Memory B cell (primary cell): ENCODE measurements around the gene CAB39.

Source experiments
- ATAC-seq: fragments of 150-1000 bp; cut with Tn5 transposase; 2 replicates; pipeline ENCODE4 v1.10.0; 2021; ENCODE audit warnings: low read depth, mild to moderate bottlenecking, moderate library complexity
- DNase-seq, 2 donors: peaks; one replicate each; pipeline ENCODE4 v3.0.0; 2022; ENCODE audit warnings: low spot score in 2 of 2
- H3K27ac Mint-ChIP-seq: one replicate; pipeline ENCODE4 v1.8.0; 2022; ENCODE audit warnings: mild to moderate bottlenecking, moderate library complexity, mixed read lengths
- H3K27me3 Mint-ChIP-seq: one replicate; pipeline ENCODE4 v1.8.0; 2022; ENCODE audit warnings: mixed read lengths
- H3K36me3 Mint-ChIP-seq: one replicate; pipeline ENCODE4 v1.8.0; 2022; ENCODE audit warnings: mild to moderate bottlenecking, mixed read lengths
- H3K4me1 Mint-ChIP-seq: one replicate; pipeline ENCODE4 v1.8.0; 2022; ENCODE audit warnings: mixed read lengths
- H3K4me3 Mint-ChIP-seq: one replicate; pipeline ENCODE4 v1.8.0; 2022; ENCODE audit warnings: mild to moderate bottlenecking, moderate library complexity, mixed read lengths
- H3K9me3 Mint-ChIP-seq: one replicate; pipeline ENCODE4 v1.8.0; 2022; ENCODE audit warnings: mixed read lengths

Gene CAB39

DNA sequence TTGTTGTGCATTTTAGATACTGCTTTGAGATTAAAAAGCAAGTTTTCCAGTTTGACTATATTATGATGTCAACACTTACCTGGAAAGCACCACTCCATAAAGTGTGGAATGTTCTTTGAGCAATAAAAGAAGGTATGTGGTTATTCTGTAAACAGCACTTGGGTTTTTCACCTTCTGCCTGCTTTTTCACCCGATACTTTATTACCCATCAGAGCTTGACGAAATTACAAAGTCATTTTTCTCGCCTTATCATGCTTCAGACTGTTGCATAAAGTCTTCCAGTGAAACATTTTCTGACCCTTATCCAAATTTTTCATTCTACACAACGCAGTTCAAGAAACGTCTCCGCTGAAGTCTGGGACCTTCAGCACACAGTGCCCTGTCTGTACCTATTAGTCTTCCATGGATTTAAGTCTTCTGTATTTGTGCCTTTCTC lies 25.2 kb downstream of the CAB39 start:
- Mint-ChIP-seq H3K4me1 (peaks cover 54% of the 10 kb centered on the region), H3K27me3 (no peaks in the 10 kb centered on the region), H3K4me3 (no peak overlapping the region), H3K9me3 (no peaks in the 10 kb centered on the region), H3K36me3 (peaks cover 12% of the 10 kb centered on the region), H3K27ac (peak overlapping the region; percentile 43)
- ATAC-seq (no peak), DNase-seq (no peak)

DNA sequence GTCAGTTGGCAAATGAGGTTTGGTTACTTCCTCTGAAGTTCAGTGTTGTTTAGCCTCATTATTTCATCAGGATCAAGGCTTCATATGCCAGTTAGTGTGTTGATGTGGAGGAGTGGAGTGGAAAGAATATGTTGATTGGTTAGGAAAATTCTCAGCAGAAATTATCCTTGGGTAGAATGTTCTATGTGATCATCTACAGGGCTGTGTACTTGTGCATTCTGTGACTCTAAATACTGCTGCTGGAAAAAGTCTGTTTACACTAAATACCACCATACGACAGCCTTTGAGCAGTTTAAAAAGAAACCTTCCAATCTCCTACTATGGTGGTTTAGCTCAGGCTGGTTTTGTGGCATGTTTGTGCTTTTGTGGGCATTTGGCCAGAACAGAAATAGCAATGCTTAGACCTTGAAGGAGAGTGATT lies 25.8 kb downstream of the CAB39 start:
- DNase-seq (no peak), ATAC-seq (no peak)
- Mint-ChIP-seq H3K27ac (peak overlapping the region; percentile 43), H3K4me3 (no peak overlapping the region), H3K4me1 (peaks cover 52% of the 10 kb centered on the region), H3K27me3 (no peaks in the 10 kb centered on the region), H3K36me3 (peaks cover 16% of the 10 kb centered on the region), H3K9me3 (no peaks in the 10 kb centered on the region)

DNA sequence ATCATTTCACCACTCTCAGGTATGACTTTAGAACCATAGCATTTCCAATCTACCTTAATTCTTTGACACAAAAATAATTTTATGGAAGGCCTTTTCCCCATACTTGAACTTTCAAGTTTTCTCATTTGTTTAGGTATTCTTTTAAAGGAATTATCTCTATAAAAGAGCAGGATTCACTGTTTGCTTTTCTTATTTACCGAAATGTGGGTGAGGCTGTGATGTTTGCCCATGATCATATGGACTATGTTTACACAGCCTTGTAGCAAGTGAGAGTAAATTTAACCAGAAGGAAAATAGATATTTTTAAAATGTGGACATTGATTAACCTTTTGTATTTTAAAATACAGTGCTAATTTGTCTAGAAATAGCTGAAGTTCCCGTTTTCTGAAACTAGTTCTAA lies 26.3 kb downstream of the CAB39 start:
- H3K9me3 Mint-ChIP-seq, result no peaks in the 10 kb centered on the region
- no peak for DNase-seq
- no peak overlapping the region for H3K4me3 Mint-ChIP-seq
- no peak for ATAC-seq
- H3K27ac Mint-ChIP-seq, result peak overlapping the region; percentile 43
- no peaks in the 10 kb centered on the region for H3K27me3 Mint-ChIP-seq
- peaks cover 47% of the 10 kb centered on the region for H3K4me1 Mint-ChIP-seq
- H3K36me3 Mint-ChIP-seq, result peaks cover 17% of the 10 kb centered on the region

DNA sequence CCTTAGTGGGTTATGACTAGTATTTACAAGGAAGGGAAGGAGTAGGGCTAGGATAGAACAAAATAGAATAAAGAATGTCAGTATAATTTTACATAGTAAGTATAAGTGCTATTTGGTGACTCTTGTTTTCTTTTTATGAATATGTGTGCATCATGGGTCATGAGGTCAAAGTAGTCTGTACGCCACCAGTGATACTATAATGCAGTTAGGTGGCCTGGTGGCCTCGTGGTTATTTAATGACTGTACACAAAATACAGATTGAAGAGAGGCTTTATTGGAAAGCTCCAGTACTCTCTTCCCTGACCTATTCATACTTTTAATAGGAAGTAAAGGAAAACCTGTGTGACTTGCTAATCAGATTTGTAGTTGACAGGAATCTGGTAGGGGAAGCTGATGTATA lies 27.3 kb downstream of the CAB39 start:
- no peaks in the 10 kb centered on the region for H3K27me3 Mint-ChIP-seq
- H3K4me1 Mint-ChIP-seq, result peaks cover 39% of the 10 kb centered on the region
- ATAC-seq, result no peak
- H3K36me3 Mint-ChIP-seq, result peaks cover 17% of the 10 kb centered on the region
- no peak for DNase-seq
- H3K4me3 Mint-ChIP-seq, result no peak overlapping the region
- no peaks in the 10 kb centered on the region for H3K9me3 Mint-ChIP-seq
- H3K27ac Mint-ChIP-seq, result peak overlapping the region; percentile 65

DNA sequence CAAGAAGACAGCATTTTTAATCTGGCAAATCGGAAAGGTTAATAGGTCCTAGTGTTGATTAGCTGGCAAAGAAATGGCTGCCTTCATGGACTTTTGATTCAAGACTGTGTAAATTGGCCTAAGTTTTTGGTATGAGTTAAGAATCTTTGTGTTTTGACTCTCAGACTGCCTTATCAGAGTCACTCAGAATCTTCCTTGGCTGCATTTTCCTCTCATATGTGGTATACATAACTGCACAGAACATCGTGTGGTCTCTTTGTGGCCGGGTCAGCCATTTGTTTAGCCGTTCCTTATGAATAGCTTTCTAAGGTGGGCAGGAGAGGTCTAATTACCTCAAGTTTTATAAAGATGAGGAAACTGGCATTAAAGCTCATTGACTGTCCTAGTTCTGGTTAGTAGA lies 30.1 kb downstream of the CAB39 start:
- Mint-ChIP-seq H3K9me3 (no peaks in the 10 kb centered on the region), H3K27ac (peak overlapping the region; percentile 55), H3K4me1 (peaks cover 34% of the 10 kb centered on the region), H3K36me3 (peaks cover 23% of the 10 kb centered on the region), H3K27me3 (no peaks in the 10 kb centered on the region), H3K4me3 (no peak overlapping the region)
- DNase-seq (no peak), ATAC-seq (no peak)

DNA sequence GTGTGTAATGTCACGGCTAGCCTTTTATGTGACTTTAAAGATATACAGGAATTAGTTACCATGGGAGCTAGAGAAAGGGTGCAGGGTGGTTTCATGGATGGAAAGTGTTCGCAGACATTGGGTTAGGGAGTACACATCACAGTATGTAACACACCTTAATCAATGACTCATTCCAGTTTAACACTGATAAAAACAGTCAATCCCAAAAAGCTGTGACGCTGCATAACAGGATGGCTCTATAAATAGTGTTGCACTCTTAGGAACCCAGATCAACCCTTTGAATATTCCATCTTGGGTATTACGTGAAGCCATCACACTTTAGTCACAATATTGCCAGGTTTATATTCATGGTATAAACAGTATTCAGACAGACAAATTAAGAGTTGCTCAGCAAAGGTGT lies 33.6 kb downstream of the CAB39 start:
- H3K27ac Mint-ChIP-seq, result no peak overlapping the region
- H3K36me3 Mint-ChIP-seq, result peaks cover 20% of the 10 kb centered on the region
- H3K27me3 Mint-ChIP-seq, result no peaks in the 10 kb centered on the region
- H3K9me3 Mint-ChIP-seq, result no peaks in the 10 kb centered on the region
- no peak for DNase-seq
- no peak overlapping the region for H3K4me3 Mint-ChIP-seq
- H3K4me1 Mint-ChIP-seq, result peaks cover 34% of the 10 kb centered on the region
- ATAC-seq, result no peak

DNA sequence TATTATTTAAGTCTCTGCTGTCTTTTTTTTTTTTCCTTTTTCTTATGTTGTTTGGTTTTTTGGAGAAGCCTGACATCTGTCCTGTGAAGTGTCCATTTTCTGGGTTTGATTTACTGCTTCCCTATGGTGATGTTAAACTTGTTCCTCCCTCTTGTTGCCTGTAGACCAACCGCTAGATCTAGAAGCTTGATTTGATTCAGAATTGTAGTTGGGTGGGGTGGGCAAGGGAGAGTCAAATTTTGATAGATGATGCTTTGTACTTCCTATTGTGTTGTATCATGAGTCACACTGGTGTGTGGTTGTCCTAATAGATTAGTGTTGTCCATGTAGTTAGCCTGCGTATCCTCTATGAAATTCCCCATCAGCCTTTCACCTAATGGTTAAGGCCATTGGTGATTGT lies 35.4 kb downstream of the CAB39 start:
- no peaks in the 10 kb centered on the region for H3K27me3 Mint-ChIP-seq
- ATAC-seq, result no peak
- H3K27ac Mint-ChIP-seq, result no peak overlapping the region
- H3K9me3 Mint-ChIP-seq, result no peaks in the 10 kb centered on the region
- H3K36me3 Mint-ChIP-seq, result peaks cover 17% of the 10 kb centered on the region
- no peak overlapping the region for H3K4me3 Mint-ChIP-seq
- no peak for DNase-seq
- peaks cover 35% of the 10 kb centered on the region for H3K4me1 Mint-ChIP-seq

DNA sequence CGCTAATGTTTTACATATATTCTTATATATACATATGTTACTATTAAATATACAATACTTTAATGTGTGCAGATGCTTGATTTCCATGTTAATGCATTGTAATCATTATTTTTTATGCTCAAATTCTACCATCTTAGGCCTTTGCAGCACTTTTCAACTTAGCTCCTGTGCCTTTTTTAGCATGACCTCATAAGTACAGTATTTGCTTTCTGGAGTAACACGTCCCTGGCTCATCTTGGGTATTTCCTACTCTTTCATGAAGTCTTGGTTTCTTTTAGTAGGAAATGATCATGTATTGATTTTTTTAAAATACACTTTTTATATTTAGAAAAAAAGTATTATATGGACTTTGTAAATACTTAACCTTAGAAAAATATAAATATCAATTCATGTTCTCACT lies 36.5 kb downstream of the CAB39 start:
- H3K4me1 Mint-ChIP-seq, result peaks cover 39% of the 10 kb centered on the region
- no peak overlapping the region for H3K4me3 Mint-ChIP-seq
- no peak for DNase-seq
- ATAC-seq, result no peak
- H3K36me3 Mint-ChIP-seq, result peaks cover 15% of the 10 kb centered on the region
- H3K27me3 Mint-ChIP-seq, result no peaks in the 10 kb centered on the region
- no peak overlapping the region for H3K27ac Mint-ChIP-seq
- no peaks in the 10 kb centered on the region for H3K9me3 Mint-ChIP-seq

DNA sequence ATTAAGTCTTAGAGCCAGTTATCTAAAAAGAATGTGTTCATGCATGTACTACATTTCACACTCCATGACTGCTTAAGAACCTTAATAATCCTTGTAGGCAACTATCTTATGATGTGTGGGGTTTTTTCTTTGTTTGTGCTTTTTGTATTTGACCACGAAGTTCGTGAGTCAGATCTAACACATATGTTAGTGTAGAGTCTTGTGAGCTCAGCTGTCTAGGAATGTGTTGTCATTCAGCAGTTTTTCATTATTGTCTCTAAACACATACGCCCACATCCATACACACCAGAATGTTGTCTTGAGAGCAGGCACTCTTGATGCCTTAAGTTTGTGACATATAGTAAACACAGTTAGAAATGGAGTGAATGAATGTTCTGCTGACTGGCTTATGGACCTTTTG lies 38.4 kb downstream of the CAB39 start:
- DNase-seq, result no peak
- peaks cover 55% of the 10 kb centered on the region for H3K4me1 Mint-ChIP-seq
- no peak overlapping the region for H3K4me3 Mint-ChIP-seq
- no peak for ATAC-seq
- H3K27me3 Mint-ChIP-seq, result no peaks in the 10 kb centered on the region
- peaks cover 1% of the 10 kb centered on the region for H3K9me3 Mint-ChIP-seq
- H3K27ac Mint-ChIP-seq, result peak overlapping the region; percentile 60
- peaks cover 20% of the 10 kb centered on the region for H3K36me3 Mint-ChIP-seq

DNA sequence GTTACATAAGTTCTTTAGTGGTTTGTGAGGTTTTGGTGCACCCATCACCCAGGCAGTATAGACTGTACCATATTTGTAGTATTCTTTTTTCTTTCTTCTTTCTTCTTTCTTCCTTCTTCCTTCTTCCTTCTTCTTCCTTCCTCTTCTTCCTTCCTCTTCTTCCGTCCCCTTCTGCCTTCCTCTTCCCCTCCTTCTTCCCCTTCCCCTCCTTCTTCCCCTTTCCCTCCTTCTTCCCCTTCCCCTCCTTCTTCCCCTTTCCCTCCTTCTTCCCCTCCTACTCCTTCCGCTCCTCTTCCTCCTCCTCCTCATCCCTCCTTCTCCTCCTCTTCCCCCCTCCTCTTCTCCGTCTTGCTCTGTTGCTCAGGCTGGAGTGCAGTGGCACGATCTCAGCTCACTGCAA lies 41.6 kb downstream of the CAB39 start:
- peak overlapping the region; percentile 45 for H3K27ac Mint-ChIP-seq

DNA sequence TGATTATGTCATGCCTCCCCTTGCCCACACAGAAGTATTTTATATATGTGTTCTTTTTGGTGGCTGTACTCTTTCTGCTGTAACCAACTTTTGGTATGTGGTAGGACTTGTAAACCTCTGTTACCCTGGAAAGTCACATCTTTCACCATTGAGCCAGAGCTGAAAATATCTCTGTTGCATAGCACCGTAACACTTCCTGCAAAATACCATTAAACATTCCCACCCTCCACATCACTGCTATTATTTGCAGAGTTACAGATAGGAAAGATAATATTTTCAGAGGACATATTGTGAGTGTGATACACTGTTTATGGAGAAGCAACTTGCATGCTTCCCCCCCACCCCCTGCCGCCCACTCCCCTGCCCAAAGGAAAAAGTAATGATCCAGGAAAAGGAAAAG lies 44.8 kb downstream of the CAB39 start:
- H3K27ac Mint-ChIP-seq, result peak overlapping the region; percentile 24
- no peak for ATAC-seq

More for the DNA sequence above, 41.6 kb downstream of the CAB39 start:
- Mint-ChIP-seq H3K9me3 (peaks cover 1% of the 10 kb centered on the region), H3K36me3 (peaks cover 13% of the 10 kb centered on the region), H3K27me3 (no peaks in the 10 kb centered on the region), H3K4me3 (no peak overlapping the region), H3K4me1 (peaks cover 60% of the 10 kb centered on the region)
- ATAC-seq (no peak), DNase-seq (no peak)

DNA sequence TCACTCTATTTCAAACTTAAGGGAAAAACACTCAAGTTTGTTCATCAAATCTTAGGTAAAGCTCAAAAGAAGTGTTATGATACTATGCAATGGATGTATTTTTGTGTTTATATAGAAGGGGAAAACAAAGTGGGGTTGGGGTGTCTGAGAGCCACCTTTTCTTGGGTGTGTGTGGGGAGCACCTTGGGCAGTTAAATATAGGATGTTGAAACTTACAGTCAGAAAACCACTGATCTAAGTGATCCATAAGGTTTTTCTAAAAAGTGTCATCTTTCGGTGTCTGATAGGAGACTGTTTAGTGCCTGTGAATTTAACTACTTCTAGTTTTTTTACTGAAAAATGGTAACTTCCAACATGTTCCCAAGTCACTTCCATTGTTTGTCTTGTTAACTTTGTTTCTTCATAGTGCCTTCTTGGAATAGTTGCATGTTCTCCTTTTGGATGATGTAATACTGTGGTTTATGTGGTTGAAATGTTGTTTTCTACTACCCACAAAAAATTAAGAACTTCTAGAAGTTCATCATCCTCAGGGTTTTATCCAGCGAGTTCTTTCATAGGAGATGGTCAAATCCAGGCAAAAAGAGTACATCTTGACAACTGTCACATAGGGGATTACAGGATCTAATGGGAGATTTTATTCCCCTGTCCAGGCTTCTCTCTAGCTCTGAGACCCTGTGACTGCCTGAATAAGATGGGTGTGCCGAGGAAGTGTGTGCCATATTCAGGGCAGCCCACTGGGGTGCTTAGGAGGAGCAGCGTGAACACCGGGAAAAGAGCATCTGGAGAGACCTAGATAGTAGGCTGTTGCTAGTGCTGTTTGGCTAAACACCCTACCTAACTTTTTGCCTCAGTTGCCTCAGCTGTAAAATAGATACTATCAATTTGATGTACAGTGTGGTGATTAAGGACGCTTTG lies 46.2 kb downstream of the CAB39 start:
- Mint-ChIP-seq H3K27ac (peak overlapping the region; percentile 83), H3K4me1 (peaks cover 38% of the 10 kb centered on the region), H3K27me3 (no peaks in the 10 kb centered on the region), H3K9me3 (peaks cover 1% of the 10 kb centered on the region), H3K4me3 (no peak overlapping the region), H3K36me3 (peaks cover 24% of the 10 kb centered on the region)
- DNase-seq, result no peak
- ATAC-seq, result no peak

More for the DNA sequence above, 44.8 kb downstream of the CAB39 start:
- Mint-ChIP-seq H3K4me1 (peaks cover 45% of the 10 kb centered on the region), H3K27me3 (no peaks in the 10 kb centered on the region), H3K9me3 (peaks cover 1% of the 10 kb centered on the region), H3K4me3 (no peak overlapping the region), H3K36me3 (peaks cover 26% of the 10 kb centered on the region)
- no peak for DNase-seq

DNA sequence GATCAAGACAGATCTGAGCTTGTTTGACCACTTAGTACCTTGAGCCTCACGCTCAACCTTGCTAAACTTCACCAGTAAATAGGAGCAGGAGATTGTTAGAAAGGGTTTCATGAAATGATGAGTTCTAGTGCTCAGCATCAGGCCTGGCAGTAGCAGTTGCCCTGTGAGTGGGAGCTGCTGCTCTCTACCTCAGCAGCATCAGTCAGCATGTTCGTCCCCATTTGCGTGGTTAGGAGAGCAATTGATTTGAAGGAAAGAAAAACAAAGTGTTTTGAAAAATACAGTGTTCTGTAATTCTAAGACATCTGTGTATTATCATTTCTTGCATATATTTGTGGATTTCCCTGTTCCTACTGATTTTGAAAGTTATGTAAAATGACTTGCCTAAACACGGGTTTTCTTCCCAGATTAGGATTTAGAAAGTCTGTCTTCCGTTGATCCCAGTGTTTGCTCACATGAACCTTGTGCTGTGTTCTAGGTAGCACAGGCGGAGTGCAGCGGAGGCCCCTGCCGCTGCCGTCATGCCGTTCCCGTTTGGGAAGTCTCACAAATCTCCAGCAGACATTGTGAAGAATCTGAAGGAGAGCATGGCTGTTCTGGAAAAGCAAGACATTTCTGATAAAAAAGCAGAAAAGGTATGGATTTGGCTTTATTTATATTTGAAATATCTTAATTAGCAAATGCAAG lies 47.0 kb downstream of the CAB39 start:
- DNase-seq (no peak), ATAC-seq (no peak)
- H3K4me3 Mint-ChIP-seq, result no peak overlapping the region
- H3K27me3 Mint-ChIP-seq, result no peaks in the 10 kb centered on the region
- H3K4me1 Mint-ChIP-seq, result peaks cover 31% of the 10 kb centered on the region
- peak overlapping the region; percentile 83 for H3K27ac Mint-ChIP-seq
- peaks cover 1% of the 10 kb centered on the region for H3K9me3 Mint-ChIP-seq
- H3K36me3 Mint-ChIP-seq, result peaks cover 23% of the 10 kb centered on the region

DNA sequence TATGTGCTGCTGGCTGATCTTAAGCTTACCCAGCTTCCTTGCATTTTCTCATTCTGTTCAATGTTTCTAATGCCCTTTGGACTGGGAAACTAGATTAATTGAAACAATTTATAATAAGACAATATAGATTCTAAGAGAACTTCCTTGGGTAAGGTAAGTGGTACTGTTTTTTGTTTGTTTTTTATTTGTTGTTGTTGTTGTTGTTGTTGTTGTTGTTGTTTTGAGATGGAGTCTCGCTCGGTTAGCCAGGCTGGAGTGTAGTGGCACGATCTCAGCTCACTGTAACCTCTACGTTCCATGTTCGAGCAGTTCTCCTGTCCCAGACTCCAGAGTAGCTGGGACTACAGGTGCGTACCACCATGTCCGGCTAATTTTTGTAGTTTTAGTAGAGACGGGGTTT lies 49.1 kb downstream of the CAB39 start:
- ATAC-seq (no peak), DNase-seq (no peak)
- Mint-ChIP-seq H3K4me1 (peaks cover 22% of the 10 kb centered on the region), H3K36me3 (peaks cover 31% of the 10 kb centered on the region), H3K27ac (peak overlapping the region; percentile 35), H3K27me3 (no peaks in the 10 kb centered on the region), H3K9me3 (no peaks in the 10 kb centered on the region), H3K4me3 (no peak overlapping the region)
